ENCODE data around the gene TBC1D22A.

DNA sequence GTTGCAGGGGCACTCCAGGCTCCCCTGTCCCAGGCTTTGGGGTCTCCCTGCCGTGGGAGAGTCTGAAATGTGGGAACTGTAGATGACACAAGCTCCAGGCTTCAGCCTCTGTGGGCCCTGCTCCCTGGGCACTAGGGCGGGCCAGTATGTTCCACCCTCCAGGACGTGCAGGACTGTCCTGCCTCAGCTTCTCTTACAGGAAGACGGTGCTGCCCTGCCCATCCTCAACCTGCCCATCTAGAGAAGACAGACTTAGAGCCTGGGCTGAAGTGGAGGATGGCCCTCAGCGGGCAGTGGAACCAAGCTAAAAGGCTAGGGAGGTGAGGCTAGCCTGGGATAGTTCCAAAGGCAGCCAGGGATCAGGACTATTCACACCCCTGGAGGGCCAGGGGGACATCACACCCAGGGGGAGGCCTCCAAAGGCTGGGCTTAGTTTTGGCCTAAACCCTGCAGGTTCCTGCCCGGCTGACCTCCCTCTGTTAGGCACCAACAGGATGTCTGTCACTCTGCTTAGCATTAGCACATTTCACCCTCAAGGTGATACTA lies 20.4 kb upstream of the TBC1D22A start:
- TF ChIP-seq, protein P1, sequence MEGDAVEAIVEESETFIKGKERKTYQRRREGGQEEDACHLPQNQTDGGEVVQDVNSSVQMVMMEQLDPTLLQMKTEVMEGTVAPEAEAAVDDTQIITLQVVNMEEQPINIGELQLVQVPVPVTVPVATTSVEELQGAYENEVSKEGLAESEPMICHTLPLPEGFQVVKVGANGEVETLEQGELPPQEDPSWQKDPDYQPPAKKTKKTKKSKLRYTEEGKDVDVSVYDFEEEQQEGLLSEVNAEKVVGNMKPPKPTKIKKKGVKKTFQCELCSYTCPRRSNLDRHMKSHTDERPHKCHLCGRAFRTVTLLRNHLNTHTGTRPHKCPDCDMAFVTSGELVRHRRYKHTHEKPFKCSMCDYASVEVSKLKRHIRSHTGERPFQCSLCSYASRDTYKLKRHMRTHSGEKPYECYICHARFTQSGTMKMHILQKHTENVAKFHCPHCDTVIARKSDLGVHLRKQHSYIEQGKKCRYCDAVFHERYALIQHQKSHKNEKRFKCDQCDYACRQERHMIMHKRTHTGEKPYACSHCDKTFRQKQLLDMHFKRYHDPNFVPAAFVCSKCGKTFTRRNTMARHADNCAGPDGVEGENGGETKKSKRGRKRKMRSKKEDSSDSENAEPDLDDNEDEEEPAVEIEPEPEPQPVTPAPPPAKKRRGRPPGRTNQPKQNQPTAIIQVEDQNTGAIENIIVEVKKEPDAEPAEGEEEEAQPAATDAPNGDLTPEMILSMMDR (IDR thresholded peaks at IDR 0.05) = no peak
- TF ChIP-seq POLR2A (IDR thresholded peaks at IDR 0.05) (no peak), POLR2AphosphoS5 (IDR thresholded peaks at IDR 0.05) (no peak)
